IMR-90 (cell line): ENCODE results near the gene GRIA2. TPM values are rescaled to one million over a fixed set of nuclear protein-coding genes. Genes with fewer than 3 reads are reported as not detected.

ENCODE experiments used
- ATAC-seq: fragments of 200-7000 bp; cut with Tn5 transposase; 2 replicates; pipeline ENCODE4 v1.9.1; 2020; ENCODE audit warnings: low read depth, mild to moderate bottlenecking, moderate library complexity
- BruUV-seq: library from RNA; stranded (reverse); fragments of 400-500 nt; replicated peaks from 2 replicates; lab custom pipeline; 2021; lab: Mats Ljungman, UMichigan
- CTCF ChIA-PET: fragments of 300-600 bp; formaldehyde crosslinking; extraction: SDS; loops from one replicate; lab custom pipeline; 2021; ENCODE audit warnings: antibody characterized with exemption; lab: Yijun Ruan, JAX
- POLR2A ChIA-PET: fragments of 300-600 bp; sonication (Branson Sonifier 250); formaldehyde crosslinking; loops from one replicate; lab custom pipeline; 2022; ENCODE audit warnings: antibody characterized with exemption; ENCODE audit not compliant: unreplicated experiment; lab: Charles Lee
- DNase-seq: peaks from one replicate; pipeline ENCODE4 v3.0.0; 2013
- H2AFZ ChIP-seq: replicated peaks from 2 replicates; pipeline ENCODE3; 2013; ENCODE audit warnings: low read length, mild to moderate bottlenecking; ENCODE audit not compliant: poor library complexity
- H2AK5ac ChIP-seq: 2 replicates; pipeline ENCODE4 v1.6.1; 2013; ENCODE audit warnings: low read depth, low read length, inconsistent platforms
- H2AK9ac ChIP-seq: replicated peaks from 2 replicates; pipeline ENCODE3; 2013; ENCODE audit warnings: mild to moderate bottlenecking, low read depth, low read length, moderate library complexity; ENCODE audit not compliant: poor library complexity
- H2BK120ac ChIP-seq: 2 replicates; pipeline ENCODE4 v1.6.1; 2013; ENCODE audit warnings: low read depth, low read length, inconsistent platforms
- H2BK15ac ChIP-seq: 3 replicates; pipeline ENCODE4 v1.6.1; 2013; ENCODE audit warnings: low read depth, low read length, inconsistent platforms
- H2BK20ac ChIP-seq: 2 replicates; pipeline ENCODE4 v1.6.1; 2013; ENCODE audit warnings: low read depth, mild to moderate bottlenecking, inconsistent platforms, low read length, moderate library complexity
- H2BK5ac ChIP-seq: 2 replicates; pipeline ENCODE4 v1.6.1; 2013; ENCODE audit warnings: mild to moderate bottlenecking, low read depth, low read length, inconsistent platforms; ENCODE audit not compliant: poor library complexity, severe bottlenecking
- H3K14ac ChIP-seq: replicated peaks from 2 replicates; pipeline ENCODE4 v1.6.1; 2013; ENCODE audit warnings: low read depth, low read length, inconsistent platforms
- H3K18ac ChIP-seq: 2 replicates; pipeline ENCODE4 v1.6.1; 2013; ENCODE audit warnings: low read depth, low read length, control low read depth
- H3K23ac ChIP-seq: 2 replicates; pipeline ENCODE4 v1.6.1; 2013; ENCODE audit warnings: low read depth, low read length, inconsistent platforms
- H3K27ac ChIP-seq: 2 replicates; pipeline ENCODE4 v1.5.1; 2013; ENCODE audit warnings: mild to moderate bottlenecking, control low read depth, low read length; ENCODE audit not compliant: insufficient read depth
- H3K27me3 ChIP-seq: 2 replicates; pipeline ENCODE4 v1.6.1; 2013; ENCODE audit warnings: low read length; ENCODE audit not compliant: control insufficient read depth, insufficient read depth
- H3K36me3 ChIP-seq: 2 replicates; pipeline ENCODE4 v1.6.1; 2013; ENCODE audit warnings: low read length, mixed read lengths; ENCODE audit not compliant: control insufficient read depth, insufficient read depth
- H3K4ac ChIP-seq: 2 replicates; pipeline ENCODE4 v1.6.1; 2013; ENCODE audit warnings: low read depth, low read length, inconsistent platforms
- H3K4me1 ChIP-seq: 2 replicates; pipeline ENCODE4 v1.6.1; 2013; ENCODE audit warnings: low read length, mixed read lengths; ENCODE audit not compliant: control insufficient read depth, insufficient read depth
- H3K4me2 ChIP-seq: 2 replicates; pipeline ENCODE4 v1.6.1; 2013; ENCODE audit warnings: low read depth, mild to moderate bottlenecking, control low read depth, low read length, moderate library complexity
- H3K4me3 ChIP-seq: 2 replicates; pipeline ENCODE4 v1.5.1; 2013; ENCODE audit warnings: low read depth, mild to moderate bottlenecking, control low read depth, low read length, moderate library complexity; ENCODE audit not compliant: insufficient read depth
- H3K56ac ChIP-seq: 2 replicates; pipeline ENCODE4 v1.6.1; 2013; ENCODE audit warnings: low read length, inconsistent platforms; ENCODE audit not compliant: insufficient read depth; ENCODE audit errors: extremely low read depth
- H3K79me1 ChIP-seq, 2 experiments: 2 replicates each; pipeline ENCODE4 v1.6.1; 2013; ENCODE audit warnings: low read length in 2 of 2, inconsistent platforms in 1 of 2, low read depth in 1 of 2
- H3K9ac ChIP-seq: 2 replicates; pipeline ENCODE4 v1.6.1; 2013; ENCODE audit warnings: low read depth, low read length, control low read depth
- H3K9me1 ChIP-seq: 2 replicates; pipeline ENCODE4 v1.6.1; 2013; ENCODE audit warnings: low read length, inconsistent platforms; ENCODE audit not compliant: insufficient read depth
- H3K9me3 ChIP-seq: 2 replicates; pipeline ENCODE4 v1.6.1; 2013; ENCODE audit warnings: low read length; ENCODE audit not compliant: control insufficient read depth, insufficient read depth
- H4K20me1 ChIP-seq: 2 replicates; pipeline ENCODE4 v1.6.1; 2013; ENCODE audit warnings: low read length, inconsistent platforms; ENCODE audit not compliant: insufficient read depth
- H4K5ac ChIP-seq: 2 replicates; pipeline ENCODE4 v1.6.1; 2013; ENCODE audit warnings: mild to moderate bottlenecking, low read depth, low read length, control low read depth
- H4K8ac ChIP-seq, 2 experiments: 2 replicates each; pipeline ENCODE4 v1.6.1; 2013; ENCODE audit warnings: low read depth in 2 of 2, low read length in 2 of 2, control low read depth in 1 of 2, inconsistent platforms in 1 of 2
- H4K91ac ChIP-seq: 2 replicates; pipeline ENCODE4 v1.6.1; 2013; ENCODE audit warnings: low read depth, low read length, inconsistent platforms; ENCODE audit not compliant: insufficient read depth
- MAFK ChIP-seq: IDR thresholded peaks from 2 replicates; pipeline ENCODE4 v1.6.1; 2012; ENCODE audit warnings: low read depth, low read length, improper control_type of control experiment
- NFE2L2 ChIP-seq: fragments of 150-350 bp; IDR thresholded peaks from 2 replicates; pipeline ENCODE4 v1.6.1; 2016; ENCODE audit warnings: low read depth, mild to moderate bottlenecking, low read length
- WGBS, 2 experiments: methylation state at CpG; one replicate each; pipeline versions ENCODE4 v1.1.5 to v1.1.7; 2013; ENCODE audit warnings: missing lambda C conversion rate in 2 of 2; ENCODE audit not compliant: insufficient read length in 1 of 2; ENCODE audit errors: extremely low coverage in 2 of 2; 5-methylcytosine and 5-hydroxymethylcytosine counted together
- dilution Hi-C: fragments of 300-500 bp; cut with HindIII; formaldehyde crosslinking; loops from one replicate; pipeline ENCODE4 v1.14.3; 2018; ENCODE audit warnings: low sequenced_read_pairs; ENCODE audit not compliant: unreplicated experiment
- in situ Hi-C: fragments of 300-500 bp; cut with MboI; formaldehyde crosslinking; loops from 3 replicates; pipeline ENCODE4 v1.14.3; 2019; ENCODE audit warnings: low sequenced_read_pairs, inconsistent platforms, mixed read lengths
- intact Hi-C: fragments of 100-400 bp; cut with micrococcal nuclease; formaldehyde crosslinking; loops from 2 replicates; pipeline ENCODE4 v1.10.0; 2022
- polyA plus RNA-seq, 3 experiments: library from polyadenylated mRNA; depleted of rRNA; stranded (reverse); fragments of >200 nt; gene quantifications; 2 replicates each; pipeline ENCODE4 v1.2.3, GENCODE V29; 2012; ENCODE audit warnings: low replicate concordance in 1 of 3
- total RNA-seq: library from RNA; depleted of rRNA; stranded (reverse); fragments of >200 nt; gene quantifications from 2 replicates; pipeline ENCODE4 v1.2.3, GENCODE V29; 2012

Gene GRIA2
- total and polyA plus RNA-seq, 2 of the 4 experiments (the other 2 are of a cell fraction) = not detected

GRCh38 chr4:157304769-157305168, 84.2 kb downstream of the GRIA2 start:
- Histone ChIP-seq H3K27ac (no peak overlapping the region), H2BK15ac (no peak overlapping the region), H2AFZ (no peak overlapping the region), H3K9ac (no peak overlapping the region), H3K14ac (no peak overlapping the region), H2BK20ac (no peak overlapping the region), H4K5ac (no peak overlapping the region), H3K4me2 (no peak overlapping the region), H4K8ac (no peak overlapping the region), H3K56ac (no peak overlapping the region), H3K9me1 (no peaks in the 10 kb centered on the region), H2BK120ac (no peak overlapping the region), H3K4ac (no peak overlapping the region), H3K4me1 (no peaks in the 10 kb centered on the region), H3K18ac (no peak overlapping the region), H2AK5ac (no peak overlapping the region), H3K79me1 (no peaks in the 10 kb centered on the region), H3K23ac (no peak overlapping the region), H4K20me1 (no peaks in the 10 kb centered on the region), H2BK5ac (no peak overlapping the region), H3K27me3 (no peaks in the 10 kb centered on the region), H3K36me3 (no peaks in the 10 kb centered on the region), H2AK9ac (no peak overlapping the region), H3K9me3 (no peaks in the 10 kb centered on the region), H4K91ac (no peak overlapping the region), H3K4me3 (no peak overlapping the region)
- POLR2A ChIA-PET = no interaction called here
- CTCF ChIA-PET = interaction anchor here (0.9 kb wide), 1 partner anchor 16 kb away, joined by 3 read pairs; no protein-coding TSS in a partner anchor
- intact Hi-C loops = no loop called here
- no peak for TF ChIP-seq NFE2L2
- TF ChIP-seq MAFK = peak; percentile 44
- DNase-seq (no peak), ATAC-seq (no peak)
- no TSS peak for BruUV-seq
- in situ Hi-C loops = no loop called here
- 0% methylated on average over 1 of the region's 5 CpGs; no CpG with 5 or more reads in 1 of the 2 experiments for WGBS, 2 experiments
- dilution Hi-C loops = no loop called here
